ENCODE measurements around the gene TOP2B. TPM values are rescaled to one million over a fixed set of nuclear protein-coding genes. Genes with fewer than 3 reads are reported as not detected.

TOP2B gene
- total and polyA plus RNA-seq, 2 experiments from 2014 or later = 92.0 to 179 TPM

DNA sequence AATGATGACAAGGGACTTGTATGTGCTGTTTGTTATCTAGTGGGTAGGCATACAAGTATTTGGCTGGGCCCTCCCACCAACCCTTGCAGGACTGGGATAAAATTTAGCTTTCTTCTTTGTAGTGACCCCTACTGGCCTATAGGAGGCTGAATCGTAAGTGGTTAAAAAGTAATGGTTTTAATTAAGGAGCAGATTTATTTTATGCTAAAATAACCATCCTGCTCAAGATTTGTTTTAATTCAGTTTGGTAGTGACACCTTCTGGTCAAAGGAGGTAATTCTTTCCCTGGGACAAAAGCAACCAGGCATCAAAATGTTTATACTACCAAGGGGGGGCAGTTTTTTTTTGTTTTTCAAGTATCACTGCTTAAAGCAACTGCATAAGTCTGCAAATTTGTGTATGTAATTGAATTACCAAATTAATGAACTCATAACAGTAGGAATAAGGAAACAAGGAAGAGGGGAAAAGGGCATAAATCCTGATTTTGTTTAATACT lies 70.7 kb downstream of the TOP2B start:
- Mint-ChIP-seq H3K27me3 (ENCODE audit: insufficient read depth, low read depth, poor library complexity) (peaks cover 2% of the 10 kb centered on the region), H3K9me3 (no peaks in the 10 kb centered on the region; the same call in 2 of the 3 replicates), H3K4me1 (peaks cover 12% of the 10 kb centered on the region; the same call in 2 of the 3 replicates), H3K4me3 (no peak overlapping the region), H3K27ac (no peak overlapping the region), H3K36me3 (ENCODE audit: low read depth) (peaks cover 9% of the 10 kb centered on the region; the same call in 2 of the 3 replicates)
- ATAC-seq (peak; percentile 78), DNase-seq (ENCODE audit: low spot score) (peak; percentile 78)
- H3K36me3 ChIP-seq (ENCODE audit: insufficient read depth) = peaks cover under 1% of the 10 kb centered on the region; the same call in 1 of the 2 replicates
- no peaks in the 10 kb centered on the region for H3K4me1 ChIP-seq (ENCODE audit: insufficient read depth)
- H2AFZ ChIP-seq = no peak overlapping the region
- TF ChIP-seq, protein P1, sequence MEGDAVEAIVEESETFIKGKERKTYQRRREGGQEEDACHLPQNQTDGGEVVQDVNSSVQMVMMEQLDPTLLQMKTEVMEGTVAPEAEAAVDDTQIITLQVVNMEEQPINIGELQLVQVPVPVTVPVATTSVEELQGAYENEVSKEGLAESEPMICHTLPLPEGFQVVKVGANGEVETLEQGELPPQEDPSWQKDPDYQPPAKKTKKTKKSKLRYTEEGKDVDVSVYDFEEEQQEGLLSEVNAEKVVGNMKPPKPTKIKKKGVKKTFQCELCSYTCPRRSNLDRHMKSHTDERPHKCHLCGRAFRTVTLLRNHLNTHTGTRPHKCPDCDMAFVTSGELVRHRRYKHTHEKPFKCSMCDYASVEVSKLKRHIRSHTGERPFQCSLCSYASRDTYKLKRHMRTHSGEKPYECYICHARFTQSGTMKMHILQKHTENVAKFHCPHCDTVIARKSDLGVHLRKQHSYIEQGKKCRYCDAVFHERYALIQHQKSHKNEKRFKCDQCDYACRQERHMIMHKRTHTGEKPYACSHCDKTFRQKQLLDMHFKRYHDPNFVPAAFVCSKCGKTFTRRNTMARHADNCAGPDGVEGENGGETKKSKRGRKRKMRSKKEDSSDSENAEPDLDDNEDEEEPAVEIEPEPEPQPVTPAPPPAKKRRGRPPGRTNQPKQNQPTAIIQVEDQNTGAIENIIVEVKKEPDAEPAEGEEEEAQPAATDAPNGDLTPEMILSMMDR (conservative IDR thresholded peaks at IDR 0.05; ENCODE audit: low read depth in 2 of 2) = peak in 1 of 2 experiments; percentile 84
- no peak for TF ChIP-seq EZH2 (IDR thresholded peaks at IDR 0.05; ENCODE audit: low read depth, unreplicated experiment)
- no peak overlapping the region for H3K27ac ChIP-seq (ENCODE audit: low read depth)
- H3K9me2 ChIP-seq (ENCODE audit: insufficient read depth) = no peaks in the 10 kb centered on the region
- no peaks in the 10 kb centered on the region for H4K20me1 ChIP-seq (replicated peaks; ENCODE audit: insufficient read depth)
- H3K4me3 ChIP-seq = no peak overlapping the region
- no peaks in the 10 kb centered on the region for H3K79me2 ChIP-seq (replicated peaks; ENCODE audit: insufficient read depth)
- no peaks in the 10 kb centered on the region for H3F3A ChIP-seq (replicated peaks; ENCODE audit: low read depth)
- H3K4me2 ChIP-seq = no peak overlapping the region
- no peaks in the 10 kb centered on the region for H3K27me3 ChIP-seq (ENCODE audit: insufficient read depth)

DNA sequence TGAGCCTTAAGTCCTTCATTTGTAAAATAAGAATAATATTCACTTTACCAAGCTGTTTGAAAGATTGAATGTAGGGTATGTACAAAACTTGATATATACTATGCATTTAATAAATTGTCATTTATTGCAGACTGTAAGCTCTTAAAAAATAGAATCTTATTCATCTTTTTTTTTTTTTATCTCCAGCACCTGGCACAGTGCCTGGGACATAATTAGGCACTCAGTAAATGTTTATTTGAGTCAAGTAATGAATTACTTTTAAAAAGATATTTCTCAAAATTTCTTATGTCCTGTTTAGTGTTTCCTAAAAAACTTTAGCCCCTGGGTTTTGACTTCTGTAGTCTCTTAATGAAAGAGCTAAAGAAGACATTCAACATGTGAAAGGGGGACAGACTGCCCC lies 71.7 kb downstream of the TOP2B start:
- Histone ChIP-seq H3K27ac (ENCODE audit: low read depth) (0 out of 2 replicates have a peak overlapping the region, but pooled peaks have one; percentile 48), H3K27me3 (ENCODE audit: insufficient read depth) (no peaks in the 10 kb centered on the region), H3K36me3 (ENCODE audit: insufficient read depth) (no peaks in the 10 kb centered on the region), H3K79me2 (replicated peaks; ENCODE audit: insufficient read depth) (no peaks in the 10 kb centered on the region), H2AFZ (no peak overlapping the region), H3F3A (replicated peaks; ENCODE audit: low read depth) (no peaks in the 10 kb centered on the region), H3K9me2 (ENCODE audit: insufficient read depth) (no peaks in the 10 kb centered on the region), H4K20me1 (replicated peaks; ENCODE audit: insufficient read depth) (no peaks in the 10 kb centered on the region), H3K4me3 (no peak overlapping the region), H3K4me1 (ENCODE audit: insufficient read depth) (no peaks in the 10 kb centered on the region), H3K4me2 (no peak overlapping the region)
- Mint-ChIP-seq H3K27me3 (ENCODE audit: insufficient read depth, low read depth, poor library complexity) (peaks cover 2% of the 10 kb centered on the region), H3K4me1 (peaks cover 12% of the 10 kb centered on the region; the same call in 2 of the 3 replicates), H3K27ac (no peak overlapping the region; the same call in 1 of the 2 replicates), H3K4me3 (no peak overlapping the region), H3K36me3 (ENCODE audit: low read depth) (peaks cover 2% of the 10 kb centered on the region; the same call in 2 of the 3 replicates), H3K9me3 (no peaks in the 10 kb centered on the region; the same call in 2 of the 3 replicates)
- ATAC-seq = no peak
- DNase-seq (ENCODE audit: low spot score) = no peak
- TF ChIP-seq EZH2phosphoT487 (IDR thresholded peaks at IDR 0.05; ENCODE audit: unreplicated experiment) (no peak), ZNF331 (CRISPR knock-in tag; IDR thresholded peaks at IDR 0.05; ENCODE audit: low read depth) (no peak), EZH2 (IDR thresholded peaks at IDR 0.05; ENCODE audit: low read depth, unreplicated experiment) (no peak), POLR2AphosphoS5 (IDR thresholded peaks at IDR 0.05; ENCODE audit: low read depth) (no peak)
- TF ChIP-seq, protein P2, sequence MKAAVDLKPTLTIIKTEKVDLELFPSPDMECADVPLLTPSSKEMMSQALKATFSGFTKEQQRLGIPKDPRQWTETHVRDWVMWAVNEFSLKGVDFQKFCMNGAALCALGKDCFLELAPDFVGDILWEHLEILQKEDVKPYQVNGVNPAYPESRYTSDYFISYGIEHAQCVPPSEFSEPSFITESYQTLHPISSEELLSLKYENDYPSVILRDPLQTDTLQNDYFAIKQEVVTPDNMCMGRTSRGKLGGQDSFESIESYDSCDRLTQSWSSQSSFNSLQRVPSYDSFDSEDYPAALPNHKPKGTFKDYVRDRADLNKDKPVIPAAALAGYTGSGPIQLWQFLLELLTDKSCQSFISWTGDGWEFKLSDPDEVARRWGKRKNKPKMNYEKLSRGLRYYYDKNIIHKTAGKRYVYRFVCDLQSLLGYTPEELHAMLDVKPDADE (IDR thresholded peaks at IDR 0.05) = no peak
- TF ChIP-seq, protein P3, sequence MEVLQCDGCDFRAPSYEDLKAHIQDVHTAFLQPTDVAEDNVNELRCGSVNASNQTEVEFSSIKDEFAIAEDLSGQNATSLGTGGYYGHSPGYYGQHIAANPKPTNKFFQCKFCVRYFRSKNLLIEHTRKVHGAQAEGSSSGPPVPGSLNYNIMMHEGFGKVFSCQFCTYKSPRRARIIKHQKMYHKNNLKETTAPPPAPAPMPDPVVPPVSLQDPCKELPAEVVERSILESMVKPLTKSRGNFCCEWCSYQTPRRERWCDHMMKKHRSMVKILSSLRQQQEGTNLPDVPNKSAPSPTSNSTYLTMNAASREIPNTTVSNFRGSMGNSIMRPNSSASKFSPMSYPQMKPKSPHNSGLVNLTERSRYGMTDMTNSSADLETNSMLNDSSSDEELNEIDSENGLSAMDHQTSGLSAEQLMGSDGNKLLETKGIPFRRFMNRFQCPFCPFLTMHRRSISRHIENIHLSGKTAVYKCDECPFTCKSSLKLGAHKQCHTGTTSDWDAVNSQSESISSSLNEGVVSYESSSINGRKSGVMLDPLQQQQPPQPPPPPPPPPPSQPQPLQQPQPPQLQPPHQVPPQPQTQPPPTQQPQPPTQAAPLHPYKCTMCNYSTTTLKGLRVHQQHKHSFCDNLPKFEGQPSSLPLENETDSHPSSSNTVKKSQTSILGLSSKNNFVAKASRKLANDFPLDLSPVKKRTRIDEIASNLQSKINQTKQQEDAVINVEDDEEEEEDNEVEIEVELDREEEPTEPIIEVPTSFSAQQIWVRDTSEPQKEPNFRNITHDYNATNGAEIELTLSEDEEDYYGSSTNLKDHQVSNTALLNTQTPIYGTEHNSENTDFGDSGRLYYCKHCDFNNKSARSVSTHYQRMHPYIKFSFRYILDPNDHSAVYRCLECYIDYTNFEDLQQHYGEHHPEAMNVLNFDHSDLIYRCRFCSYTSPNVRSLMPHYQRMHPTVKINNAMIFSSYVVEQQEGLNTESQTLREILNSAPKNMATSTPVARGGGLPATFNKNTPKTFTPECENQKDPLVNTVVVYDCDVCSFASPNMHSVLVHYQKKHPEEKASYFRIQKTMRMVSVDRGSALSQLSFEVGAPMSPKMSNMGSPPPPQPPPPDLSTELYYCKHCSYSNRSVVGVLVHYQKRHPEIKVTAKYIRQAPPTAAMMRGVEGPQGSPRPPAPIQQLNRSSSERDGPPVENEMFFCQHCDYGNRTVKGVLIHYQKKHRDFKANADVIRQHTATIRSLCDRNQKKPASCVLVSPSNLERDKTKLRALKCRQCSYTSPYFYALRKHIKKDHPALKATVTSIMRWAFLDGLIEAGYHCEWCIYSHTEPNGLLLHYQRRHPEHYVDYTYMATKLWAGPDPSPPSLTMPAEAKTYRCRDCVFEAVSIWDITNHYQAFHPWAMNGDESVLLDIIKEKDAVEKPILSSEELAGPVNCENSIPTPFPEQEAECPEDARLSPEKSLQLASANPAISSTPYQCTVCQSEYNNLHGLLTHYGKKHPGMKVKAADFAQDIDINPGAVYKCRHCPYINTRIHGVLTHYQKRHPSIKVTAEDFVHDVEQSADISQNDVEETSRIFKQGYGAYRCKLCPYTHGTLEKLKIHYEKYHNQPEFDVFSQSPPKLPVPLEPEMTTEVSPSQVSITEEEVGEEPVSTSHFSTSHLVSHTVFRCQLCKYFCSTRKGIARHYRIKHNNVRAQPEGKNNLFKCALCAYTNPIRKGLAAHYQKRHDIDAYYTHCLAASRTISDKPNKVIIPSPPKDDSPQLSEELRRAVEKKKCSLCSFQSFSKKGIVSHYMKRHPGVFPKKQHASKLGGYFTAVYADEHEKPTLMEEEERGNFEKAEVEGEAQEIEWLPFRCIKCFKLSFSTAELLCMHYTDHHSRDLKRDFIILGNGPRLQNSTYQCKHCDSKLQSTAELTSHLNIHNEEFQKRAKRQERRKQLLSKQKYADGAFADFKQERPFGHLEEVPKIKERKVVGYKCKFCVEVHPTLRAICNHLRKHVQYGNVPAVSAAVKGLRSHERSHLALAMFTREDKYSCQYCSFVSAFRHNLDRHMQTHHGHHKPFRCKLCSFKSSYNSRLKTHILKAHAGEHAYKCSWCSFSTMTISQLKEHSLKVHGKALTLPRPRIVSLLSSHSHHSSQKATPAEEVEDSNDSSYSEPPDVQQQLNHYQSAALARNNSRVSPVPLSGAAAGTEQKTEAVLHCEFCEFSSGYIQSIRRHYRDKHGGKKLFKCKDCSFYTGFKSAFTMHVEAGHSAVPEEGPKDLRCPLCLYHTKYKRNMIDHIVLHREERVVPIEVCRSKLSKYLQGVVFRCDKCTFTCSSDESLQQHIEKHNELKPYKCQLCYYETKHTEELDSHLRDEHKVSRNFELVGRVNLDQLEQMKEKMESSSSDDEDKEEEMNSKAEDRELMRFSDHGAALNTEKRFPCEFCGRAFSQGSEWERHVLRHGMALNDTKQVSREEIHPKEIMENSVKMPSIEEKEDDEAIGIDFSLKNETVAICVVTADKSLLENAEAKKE (CRISPR knock-in tag; IDR thresholded peaks at IDR 0.05) = no peak
- TF ChIP-seq, protein P1 (conservative IDR thresholded peaks at IDR 0.05; ENCODE audit: low read depth in 2 of 2) = no peak

Data from GM23338 (cell line).